Heart left ventricle (tissue), 16 donors: ENCODE measurements around the gene CORO6. TPM values are rescaled to one million over a fixed set of nuclear protein-coding genes. Genes with fewer than 3 reads are reported as not detected.

Experiments used
- ATAC-seq, 4 donors: fragments of 200-7000 bp; cut with Tn5 transposase; one replicate each; pipeline ENCODE4 v1.9.1; 2020 to 2022; ENCODE audit warnings: moderate library complexity in 4 of 4, mild to moderate bottlenecking in 3 of 4, moderate number of reproducible peaks in 1 of 4
- DNase-seq, 5 donors: peaks; one replicate each; pipeline ENCODE4 v3.0.0-alpha.2; 2020
- H3K27ac ChIP-seq, 12 donors: fragments of 200-600 bp; sonication (generic) in 4 of 12; one replicate each; pipeline versions ENCODE4 v1.5.0 to v1.8.0; 2016 to 2022; ENCODE audit warnings: mild to moderate bottlenecking in 2 of 12
- H3K27me3 ChIP-seq, 9 donors: fragments of 200-600 bp; sonication (generic) in 2 of 9; one replicate each; pipeline versions ENCODE4 v1.5.1 to v1.8.0; 2016 to 2022; ENCODE audit warnings: mild to moderate bottlenecking in 3 of 9
- H3K36me3 ChIP-seq, 9 donors: fragments of 200-600 bp; sonication (generic) in 2 of 9; one replicate each; pipeline versions ENCODE4 v1.5.0 to v1.8.0; 2018 to 2022; ENCODE audit warnings: mild to moderate bottlenecking in 2 of 9
- H3K4me1 ChIP-seq, 12 donors: fragments of 200-600 bp; sonication (generic) in 4 of 12; one replicate each; pipeline versions ENCODE4 v1.5.0 to v1.8.0; 2016 to 2022; ENCODE audit warnings: mild to moderate bottlenecking in 3 of 12
- H3K4me3 ChIP-seq, 12 donors: fragments of 200-600 bp; sonication (generic) in 4 of 12; one replicate each; pipeline versions ENCODE4 v1.5.0 to v1.8.0; 2017 to 2022; ENCODE audit warnings: mild to moderate bottlenecking in 9 of 12, moderate library complexity in 4 of 12
- H3K9me3 ChIP-seq, 12 donors: fragments of 200-600 bp; sonication (generic) in 4 of 12; one replicate each; pipeline versions ENCODE4 v1.5.0 to v1.8.0; 2016 to 2022; ENCODE audit warnings: mild to moderate bottlenecking in 1 of 12
- CTCF ChIP-seq, 12 donors: fragments of 200-600 bp; sonication (generic) in 4 of 12; IDR thresholded peaks; one replicate each; pipeline versions ENCODE4 v1.5.0 to v1.8.0; 2018 to 2022; ENCODE audit warnings: antibody characterized with exemption in 12 of 12, mild to moderate bottlenecking in 5 of 12
- POLR2A ChIP-seq, 2 donors: fragments of 450-650 bp; IDR thresholded peaks; one replicate each; pipeline ENCODE4 v1.6.1; 2017; ENCODE audit warnings: antibody characterized with exemption in 2 of 2, mild to moderate bottlenecking in 2 of 2, moderate library complexity in 2 of 2
- WGBS, 4 donors: extraction: QIAGEN DNeasy Blood & Tissue Kit in 2 of 4; methylation state at CpG; one replicate each; pipeline versions ENCODE4 v1.1.5 to v1.1.7; 2013 to 2018; 5-methylcytosine and 5-hydroxymethylcytosine counted together
- intact Hi-C, 10 donors: fragments of 100-400 bp; cut with DNase I; formaldehyde crosslinking; loops; one replicate each; pipeline versions ENCODE4 v1.11.1 to v1.14.2; 2022
- polyA plus RNA-seq, 2 donors: library from polyadenylated mRNA; stranded (reverse); fragments of 200-250 nt; gene quantifications; one replicate each; pipeline ENCODE4 v1.2.3, GENCODE V29; 2013
- total RNA-seq, 9 donors: library from RNA; depleted of rRNA in 2 of 9; stranded (reverse); fragments of >200 nt in 2 of 9; fragmentation: NEBNext Ultra II Directional in 3 of 9; extraction: Animal tissue kit (Norgen Biotek cat#: 25700) in 3 of 9; gene quantifications; one replicate each; pipeline versions ENCODE4 v1.1.0 to v1.2.4, GENCODE V29; 2016 to 2023
- donor health status: ischemic (EF 13 %, LVEDD 7.1; RV severe dilation, severe dysfunction).
- donor health status: healthy with polysubstance abuse.
- donor health status: DM: no; HTN: yes; CAD: no.
- donor health status: DM: no; HTN: no; CAD: no.
- donor health status: ischemic (EF 25% LVEDD 6.9; RV normal size, moderate dysfunction).
- donor health status: ischemic (EF 25% LVEDD 5.7; RV mildly dilated, moderate dysfunction).
- donor health status: healthy.
- donor health status: DM: yes; HTN: yes; CAD: no.
- donor health status: ischemic (EF 35%, LVEDD 5.7; RV mildly dilated, moderate dysfunction).
- donor health status: nonischemic (EF 11% LVEDD 7.7; RV severe dilation, severe dysfunction).
- donor health status: DM: yes; HTN: yes; CAD: no.
- donor health status: PGD.
- donor health status: ischemic (EF 29% LVEDD 5.4; RV normal size, mild dysfunction).
- donor health status: nonischemic (EF 23%, LVEDD 6.1; RV moderate dilation, normal function).

Gene CORO6
- total and polyA plus RNA-seq, 11 donors: 50.7 to 115 (median 95.5) TPM

GRCh38 chr17:29573871-29574731 lies 48.6 kb downstream of the CORO6 start:
- H3K4me3 ChIP-seq: no peak overlapping the region
- no peaks in the 10 kb centered on the region for H3K27me3 ChIP-seq
- no peaks in the 10 kb centered on the region for H3K9me3 ChIP-seq
- intact Hi-C loops: loop anchor here in 1 of 10 donors (10.0 kb wide), 1 partner anchor 521 kb away; no protein-coding TSS in a partner anchor
- H3K36me3 ChIP-seq: peaks cover 0 to 60% (median 54%) of the 10 kb centered on the region in 9 donors
- TF ChIP-seq CTCF (IDR thresholded peaks at IDR 0.05): no peak
- TF ChIP-seq POLR2A (IDR thresholded peaks at IDR 0.05): no peak
- no peak overlapping the region for H3K27ac ChIP-seq
- WGBS, 4 donors: 88 to 90% (median 89%) methylated on average over 14 of the region's 14 CpGs
- peaks cover 5 to 49% (median 28%) of the 10 kb centered on the region in 12 donors for H3K4me1 ChIP-seq
- ATAC-seq (no peak), DNase-seq (peak in 3 of 5 donors; percentile 5 to 18 (median 7))

DNA sequence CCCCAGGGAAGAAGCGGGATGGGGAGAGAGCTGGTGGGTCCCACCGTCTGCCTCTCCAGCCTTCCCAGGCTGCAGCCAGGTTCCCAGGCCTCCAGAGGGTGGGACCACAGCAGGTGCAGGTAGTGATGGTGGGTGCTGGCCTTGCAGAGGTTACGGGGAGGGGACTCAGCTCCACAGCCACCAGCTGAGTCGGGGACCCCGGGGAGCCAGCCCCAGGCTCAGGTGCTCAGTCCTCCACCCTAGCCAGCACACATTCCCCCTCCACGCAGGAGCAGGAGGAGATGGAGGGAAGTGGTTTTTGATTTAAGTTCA lies 49.2 kb downstream of the CORO6 start:
- peak in 2 of 5 donors; percentile 17 to 30 for DNase-seq
- Histone ChIP-seq H3K27ac (peak overlapping the region in 2 of 12 donors; percentile 44 to 66), H3K4me3 (no peak overlapping the region), H3K9me3 (no peaks in the 10 kb centered on the region), H3K36me3 (peaks cover 0 to 54% (median 50%) of the 10 kb centered on the region in 9 donors), H3K27me3 (no peaks in the 10 kb centered on the region), H3K4me1 (peaks cover 5 to 49% (median 31%) of the 10 kb centered on the region in 12 donors)
- no peak for ATAC-seq
- WGBS, 4 donors: 78 to 90% (median 88%) methylated on average over 5 to 6 of the region's 6 CpGs
- intact Hi-C loops: loop anchor here in 1 of 10 donors (10.0 kb wide), 1 partner anchor 521 kb away; no protein-coding TSS in a partner anchor
- TF ChIP-seq CTCF (IDR thresholded peaks at IDR 0.05): no peak
- TF ChIP-seq POLR2A (IDR thresholded peaks at IDR 0.05): no peak

GRCh38 chr17:29572691-29573557 lies 49.8 kb downstream of the CORO6 start:
- H3K9me3 ChIP-seq: no peaks in the 10 kb centered on the region
- peaks cover 0 to 48% (median 45%) of the 10 kb centered on the region in 9 donors for H3K36me3 ChIP-seq
- no peaks in the 10 kb centered on the region for H3K27me3 ChIP-seq
- peak; percentile 51 to 94 (median 82) for TF ChIP-seq CTCF (IDR thresholded peaks at IDR 0.05)
- peak in 1 of 2 donors; percentile 21 for TF ChIP-seq POLR2A (IDR thresholded peaks at IDR 0.05)
- intact Hi-C loops: loop anchor here in 1 of 10 donors (10.0 kb wide), 1 partner anchor 522 kb away; no protein-coding TSS in a partner anchor
- peak overlapping the region in 11 of 12 donors; percentile 17 to 70 (median 60) for H3K27ac ChIP-seq
- DNase-seq (peak; percentile 79 to 89 (median 80)), ATAC-seq (peak in 3 of 4 donors; percentile 37 to 62 (median 61))
- peak overlapping the region in 11 of 12 donors; percentile 5 to 49 (median 45) for H3K4me3 ChIP-seq
- WGBS, 4 donors: 19 to 46% (median 21%) methylated on average over 19 to 62 of the region's 62 CpGs
- peaks cover 5 to 46% (median 31%) of the 10 kb centered on the region in 12 donors for H3K4me1 ChIP-seq
